Kidney (tissue), 14 donors: ENCODE measurements around the gene RFLNA. TPM values are rescaled to one million over a fixed set of nuclear protein-coding genes. Genes with fewer than 3 reads are reported as not detected.
A peak's percentile ranks its signal among the peaks of the same experiment; 100 is the strongest.

Source experiments
- DNase-seq, 5 donors: peaks; one replicate each; pipeline ENCODE4 v3.0.0-alpha.2; 2013 to 2020
- FAIRE-seq: peaks from 2 replicates; lab custom pipeline; 2012; peaks lifted over from hg19 to GRCh38; lab: Jason Lieb, UNC
- H3K27ac ChIP-seq, 2 donors: one replicate each; pipeline ENCODE4 v1.7.0; 2013; ENCODE audit warnings: low read depth in 2 of 2, low read length in 2 of 2, inconsistent platforms in 1 of 2
- H3K27me3 ChIP-seq: one replicate; pipeline ENCODE4 v1.7.1; 2013; ENCODE audit warnings: low read length, inconsistent platforms; ENCODE audit not compliant: control insufficient read depth, insufficient read depth
- H3K36me3 ChIP-seq, 3 donors: one replicate each; pipeline versions ENCODE4 v1.7.0 to v1.7.1; 2013; ENCODE audit warnings: low read length in 3 of 3, control low read depth in 1 of 3, inconsistent platforms in 1 of 3; ENCODE audit not compliant: insufficient read depth in 3 of 3, control insufficient read depth in 2 of 3
- H3K4me1 ChIP-seq, 3 donors: one replicate each; pipeline versions ENCODE4 v1.7.0 to v1.7.1; 2013; ENCODE audit warnings: low read length in 3 of 3, inconsistent platforms in 1 of 3, low read depth in 1 of 3; ENCODE audit not compliant: control insufficient read depth in 2 of 3, insufficient read depth in 2 of 3
- H3K4me3 ChIP-seq, 3 donors: one replicate each; pipeline versions ENCODE4 v1.7.0 to v1.8.1; 2013; ENCODE audit warnings: low read length in 3 of 3, control low read depth in 1 of 3, inconsistent platforms in 1 of 3
- H3K9ac ChIP-seq, 3 donors: one replicate each; pipeline versions ENCODE4 v1.7.0 to v1.7.1; 2013; ENCODE audit warnings: low read length in 3 of 3, control low read depth in 1 of 3, inconsistent platforms in 1 of 3
- H3K9me3 ChIP-seq, 3 donors: one replicate each; pipeline versions ENCODE4 v1.7.0 to v1.7.1; 2013; ENCODE audit warnings: low read length in 3 of 3, control low read depth in 1 of 3, inconsistent platforms in 1 of 3; ENCODE audit not compliant: control insufficient read depth in 2 of 3, insufficient read depth in 1 of 3
- CTCF ChIP-seq: IDR thresholded peaks from 3 replicates; pipeline ENCODE4 v1.5.1; 2012; ENCODE audit warnings: mild to moderate bottlenecking, moderate library complexity, borderline replicate concordance; ENCODE audit not compliant: insufficient read depth; ENCODE audit errors: extremely low read depth
- intact Hi-C: fragments of 100-400 bp; cut with DNase I; formaldehyde crosslinking; loops from one replicate; pipeline ENCODE4 v1.11.1; 2022
- polyA plus RNA-seq: library from polyadenylated mRNA; stranded (reverse); fragments of 350-450 nt; fragmentation: Illumina TruSeq; extraction: RNeasy Lipid Tissue Mini Kit (QIAGEN cat#74804); gene quantifications from one replicate; pipeline ENCODE4 v1.2.3, GENCODE V29; 2014; ENCODE audit warnings: low read depth, low replicate concordance; ENCODE audit not compliant: insufficient read depth
- total RNA-seq: library from RNA; stranded (reverse); fragmentation: NEBNext Ultra II Directional; extraction: Animal tissue kit (Norgen Biotek cat#: 25700); gene quantifications from one replicate; pipeline ENCODE4 v1.2.1, GENCODE V29; 2021
- donor health status: control.
- donor health status: control.
- donor health status: control.
- donor health status: control.
- donor health status: control.
- donor health status: DM: yes; HTN: yes; CAD: no.
- donor health status: Normal renal cell carcinoma (clear cell type).

The RFLNA gene
- total and polyA plus RNA-seq, 2 donors from 2014 or later: 0.76 to 0.82 TPM

GRCh38 chr12:124341645-124342069 is 46.8 kb downstream of the RFLNA start:
- Histone ChIP-seq H3K27me3 (no peaks in the 10 kb centered on the region), H3K27ac (no peak overlapping the region), H3K9ac (no peak overlapping the region), H3K9me3 (no peaks in the 10 kb centered on the region), H3K36me3 (peaks cover 2 to 44% (median 29%) of the 10 kb centered on the region in 3 donors), H3K4me1 (no peaks in the 10 kb centered on the region), H3K4me3 (no peak overlapping the region)
- no peak for TF ChIP-seq CTCF
- intact Hi-C loops: no loop called here
- DNase-seq (peak in 1 of 5 donors; percentile 77), FAIRE-seq (no peak)

GRCh38 chr12:124344022-124344421 is 49.1 kb downstream of the RFLNA start:
- Histone ChIP-seq H3K4me1 (no peaks in the 10 kb centered on the region), H3K27me3 (no peaks in the 10 kb centered on the region), H3K9me3 (no peaks in the 10 kb centered on the region), H3K36me3 (peaks cover 9 to 55% (median 37%) of the 10 kb centered on the region in 3 donors), H3K9ac (no peak overlapping the region), H3K4me3 (no peak overlapping the region), H3K27ac (no peak overlapping the region)
- DNase-seq (no peak), FAIRE-seq (no peak)
- TF ChIP-seq CTCF: no peak
- intact Hi-C loops: no loop called here

GRCh38 chr12:124344526-124344925 is 49.6 kb downstream of the RFLNA start:
- TF ChIP-seq CTCF: no peak
- Histone ChIP-seq H3K9me3 (no peaks in the 10 kb centered on the region), H3K27me3 (no peaks in the 10 kb centered on the region), H3K36me3 (peaks cover 9 to 55% (median 37%) of the 10 kb centered on the region in 3 donors), H3K27ac (no peak overlapping the region), H3K4me1 (no peaks in the 10 kb centered on the region), H3K9ac (no peak overlapping the region), H3K4me3 (no peak overlapping the region)
- no peak for FAIRE-seq
- DNase-seq: peak in 1 of 5 donors; percentile 73
- intact Hi-C loops: no loop called here

GRCh38 chr12:124345795-124346194 is 50.9 kb downstream of the RFLNA start:
- no peak for FAIRE-seq
- no peaks in the 10 kb centered on the region for H3K4me1 ChIP-seq
- no peak overlapping the region for H3K4me3 ChIP-seq
- no peak overlapping the region for H3K27ac ChIP-seq
- H3K27me3 ChIP-seq: no peaks in the 10 kb centered on the region
- H3K9ac ChIP-seq: no peak overlapping the region
- H3K36me3 ChIP-seq: peaks cover 11 to 67% (median 45%) of the 10 kb centered on the region in 3 donors
- no peak for TF ChIP-seq CTCF
- intact Hi-C loops: no loop called here
- DNase-seq: no peak
- H3K9me3 ChIP-seq: no peaks in the 10 kb centered on the region
